DMS114 treated with DMSO at 0.1 percent for 48 hours (cell line): ENCODE data around the gene KLF11.
"Not testable (repeated sequence)": the region's sequence is repeated elsewhere in the genome, so short reads cannot be mapped to it uniquely, and the experiment has no call there.

Source experiments
- DNase-seq: peaks from one replicate; lab custom pipeline; 2025; ENCODE audit not compliant: unreplicated experiment; lab: John Stamatoyannopoulos, UW

Gene KLF11

GRCh38 chr2:10009271-10009810 lies 34.0 kb upstream of the KLF11 start:
- no peak for DNase-seq

- DNase-seq: no peak
These were observed 33.3 kb upstream of the KLF11 start for GRCh38 chr2:10009811-10010781.

GRCh38 chr2:10010861-10011605 lies 32.3 kb upstream of the KLF11 start:
- not testable (repeated sequence) for DNase-seq

GRCh38 chr2:10011606-10012325 lies 31.6 kb upstream of the KLF11 start:
- DNase-seq: not testable (repeated sequence)

- DNase-seq: not testable (repeated sequence)
These were observed 30.9 kb upstream of the KLF11 start for GRCh38 chr2:10012366-10012962.

GRCh38 chr2:10012963-10013461 lies 30.3 kb upstream of the KLF11 start:
- DNase-seq: no peak

GRCh38 chr2:10013651-10014417 lies 29.5 kb upstream of the KLF11 start:
- not testable (repeated sequence) for DNase-seq

- DNase-seq: no peak
These were observed 28.7 kb upstream of the KLF11 start for GRCh38 chr2:10014418-10015190.

GRCh38 chr2:10015376-10015989 lies 27.9 kb upstream of the KLF11 start:
- DNase-seq: not testable (repeated sequence)

- DNase-seq: no peak
These were observed 27.1 kb upstream of the KLF11 start for GRCh38 chr2:10016001-10016801.

GRCh38 chr2:10016802-10017258 lies 26.5 kb upstream of the KLF11 start:
- no peak for DNase-seq

- no peak for DNase-seq
These were observed 25.9 kb upstream of the KLF11 start for GRCh38 chr2:10017313-10017941.

- no peak for DNase-seq
These were observed 24.2 kb upstream of the KLF11 start for GRCh38 chr2:10019174-10019573.

GRCh38 chr2:10019602-10020400 lies 23.5 kb upstream of the KLF11 start:
- no peak for DNase-seq

- no peak for DNase-seq
These were observed 21.3 kb upstream of the KLF11 start for GRCh38 chr2:10022041-10022421.

GRCh38 chr2:10022445-10022844 lies 20.9 kb upstream of the KLF11 start:
- no peak for DNase-seq
